ENCODE data around the gene NELFA.

Gene NELFA

DNA sequence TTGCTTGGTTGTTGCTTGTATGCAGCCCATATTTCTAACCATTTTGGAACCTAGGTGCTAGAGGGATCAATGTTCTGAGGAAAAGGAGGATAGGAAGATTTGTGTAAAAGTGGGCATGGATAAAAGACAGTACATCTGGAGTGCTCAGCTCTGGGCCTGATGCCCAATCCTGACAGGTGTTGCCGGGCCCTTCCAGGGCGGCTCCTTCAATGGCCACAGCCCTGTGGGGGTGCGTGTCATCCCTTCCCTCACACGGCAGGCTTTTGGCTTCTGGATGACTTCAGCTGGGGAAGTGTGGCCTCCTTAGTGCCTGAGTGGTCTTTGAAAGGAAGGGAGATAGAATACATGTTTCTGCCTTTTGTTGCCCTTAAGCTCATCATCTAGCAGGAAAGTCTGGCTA is 47.2 kb downstream of the NELFA start:
- no peak for DNase-seq

DNA sequence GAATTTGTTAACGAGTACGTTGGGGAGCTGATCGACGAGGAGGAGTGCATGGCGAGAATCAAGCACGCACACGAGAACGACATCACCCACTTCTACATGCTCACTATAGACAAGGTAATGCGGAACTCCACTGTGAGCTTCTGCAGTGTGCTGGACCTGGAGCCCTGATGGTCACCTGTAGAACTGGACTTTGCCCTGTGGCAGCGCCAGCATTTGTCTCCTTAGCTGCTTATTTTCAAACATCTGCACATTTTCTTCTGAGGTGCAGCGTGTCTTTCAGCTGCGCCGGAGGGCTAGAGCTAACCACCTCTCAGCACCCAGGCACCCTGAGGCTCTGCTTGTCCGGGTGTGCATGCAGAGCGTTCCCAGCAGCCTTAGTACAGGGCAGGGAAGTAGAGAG is 47.7 kb downstream of the NELFA start:
- DNase-seq: no peak

DNA sequence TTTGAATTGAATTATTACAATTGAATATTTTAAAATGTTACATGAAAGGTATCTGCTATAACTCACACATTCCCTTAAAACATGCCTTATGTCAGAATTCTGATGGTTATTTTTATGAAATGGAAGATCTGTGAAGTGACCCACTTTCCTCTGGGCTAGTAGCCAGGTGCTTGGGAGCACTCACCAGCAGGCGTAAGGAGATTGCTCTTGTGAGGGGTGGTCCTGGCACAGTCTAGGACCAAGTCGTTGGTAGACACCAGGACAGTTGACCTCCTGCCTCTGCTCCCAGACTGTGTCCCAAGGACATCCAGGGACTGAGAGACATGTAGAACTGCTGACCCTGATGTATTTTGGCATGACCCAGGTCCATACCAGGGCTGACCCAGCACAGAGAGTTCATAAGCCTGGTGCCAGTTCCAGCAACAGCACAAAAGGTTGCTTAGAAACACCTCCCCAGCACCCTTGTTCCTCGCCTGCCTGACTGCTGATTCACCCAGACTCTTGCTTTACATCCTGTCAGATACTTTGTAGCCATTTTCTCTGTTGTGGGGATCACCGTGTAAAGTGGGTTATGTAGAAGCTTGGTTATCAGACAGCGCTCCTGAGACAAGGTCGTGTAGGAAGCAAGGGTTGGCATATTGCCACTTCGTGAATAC is 48.5 kb downstream of the NELFA start:
- DNase-seq: no peak

DNA sequence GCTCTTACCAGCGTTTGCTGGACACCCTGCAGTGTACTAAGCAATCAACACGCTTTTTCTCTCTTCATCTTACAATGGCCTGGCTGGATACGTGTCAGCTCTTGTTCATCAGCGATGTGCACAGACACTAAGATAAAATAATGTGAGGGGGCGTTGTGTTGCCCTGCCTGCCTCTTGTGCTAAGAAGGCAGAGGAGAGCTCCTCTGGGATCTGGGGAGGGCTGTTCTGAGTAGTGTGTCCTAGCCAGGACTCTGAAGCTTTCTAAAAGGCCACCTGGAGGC is 49.7 kb downstream of the NELFA start:
- DNase-seq: no peak

DNA sequence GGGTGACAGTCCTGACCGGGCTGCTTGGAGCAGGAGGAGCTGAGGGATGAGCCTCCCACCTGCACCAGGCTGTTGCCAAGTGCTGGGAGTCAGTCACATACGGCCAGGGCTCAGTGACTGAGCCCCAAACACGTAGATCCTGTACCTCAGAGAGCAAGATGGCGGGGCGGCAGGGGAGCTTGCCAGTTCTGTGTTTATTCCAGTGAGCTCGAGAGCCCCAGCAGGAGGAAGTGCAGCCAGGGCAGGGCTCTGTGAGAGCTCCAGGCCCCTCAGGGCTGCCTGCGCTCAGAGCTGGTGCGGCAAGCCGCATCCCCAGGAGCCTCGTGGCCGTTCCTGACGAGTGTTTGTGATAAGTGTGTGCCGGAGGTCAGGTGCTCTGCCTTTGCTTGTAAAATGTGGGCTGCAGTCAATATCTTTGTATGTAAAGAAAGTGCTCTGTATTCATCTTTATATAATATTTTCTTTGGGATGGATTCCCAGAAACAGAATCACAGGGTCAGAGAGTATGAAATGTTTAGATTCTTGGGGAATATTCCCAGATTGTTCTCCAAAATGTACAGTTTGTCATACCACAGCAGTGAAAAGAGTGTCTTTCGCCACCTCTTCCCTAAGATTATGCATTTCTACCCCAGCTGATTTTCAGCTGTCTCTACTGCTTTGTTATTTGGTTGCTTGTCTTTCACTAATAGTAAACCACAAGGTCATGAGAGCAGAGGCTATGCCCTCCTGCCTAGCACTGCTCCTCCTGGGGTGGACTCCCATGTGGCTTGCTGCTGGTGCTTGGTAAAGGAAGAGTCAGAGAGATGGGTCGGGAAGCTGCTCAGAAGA is 50.3 kb downstream of the NELFA start:
- DNase-seq: no peak

DNA sequence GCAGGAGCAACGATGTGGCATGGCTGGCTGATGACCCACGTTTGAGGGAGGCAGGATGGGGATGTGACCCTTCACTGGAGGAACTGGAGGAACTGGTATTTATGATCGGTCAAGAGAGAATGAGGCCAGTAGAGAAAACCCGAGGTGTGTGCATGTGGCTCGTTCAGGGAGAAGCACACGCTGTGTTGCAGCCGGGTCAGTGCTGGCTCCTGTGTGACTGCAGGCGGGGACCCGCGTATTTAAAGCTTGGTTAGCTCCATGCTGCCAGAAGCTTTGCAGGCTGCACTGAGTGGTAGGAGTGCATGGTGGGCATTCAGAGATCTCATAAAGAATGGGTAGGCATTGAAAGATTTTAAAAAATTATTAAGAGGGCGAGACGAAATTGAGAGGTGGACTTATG is 52.1 kb downstream of the NELFA start:
- DNase-seq: no peak

DNA sequence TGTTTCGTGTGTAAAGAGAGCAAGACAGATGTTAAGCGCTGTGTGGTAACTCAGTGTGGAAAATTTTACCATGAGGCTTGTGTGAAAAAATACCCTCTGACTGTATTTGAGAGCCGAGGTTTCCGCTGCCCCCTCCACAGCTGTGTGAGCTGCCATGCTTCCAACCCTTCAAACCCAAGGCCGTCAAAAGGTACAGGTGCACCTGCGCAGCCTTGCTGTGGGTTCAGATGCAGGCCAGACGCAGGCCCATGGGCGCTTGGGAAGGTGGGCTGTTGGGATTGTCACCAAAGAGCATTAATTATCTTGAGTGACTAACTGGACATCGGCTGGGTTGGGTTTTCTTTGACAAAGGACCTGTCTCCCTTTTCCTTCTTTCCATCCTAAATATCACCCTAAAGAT is 55.4 kb downstream of the NELFA start:
- DNase-seq: no peak

DNA sequence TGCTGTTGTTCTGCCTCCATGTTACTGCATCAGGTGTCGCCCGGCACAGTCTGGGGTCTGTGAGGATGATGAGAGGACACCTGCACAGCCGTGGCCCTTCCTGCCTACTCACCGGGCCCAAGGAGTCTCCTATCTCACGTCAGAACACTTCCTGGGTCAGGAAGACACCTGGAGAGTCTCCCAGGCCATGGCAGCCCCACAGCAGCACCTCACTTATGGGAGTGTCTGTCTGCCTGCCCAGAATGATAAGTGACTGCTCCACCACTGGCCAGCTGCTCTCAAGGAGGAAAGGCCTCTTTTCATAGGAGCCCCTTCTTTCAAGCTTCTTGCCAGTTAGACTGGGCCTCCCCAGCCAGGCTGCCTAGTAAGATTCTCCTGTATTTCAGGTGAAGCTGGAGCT is 56.1 kb downstream of the NELFA start:
- no peak for DNase-seq

DNA sequence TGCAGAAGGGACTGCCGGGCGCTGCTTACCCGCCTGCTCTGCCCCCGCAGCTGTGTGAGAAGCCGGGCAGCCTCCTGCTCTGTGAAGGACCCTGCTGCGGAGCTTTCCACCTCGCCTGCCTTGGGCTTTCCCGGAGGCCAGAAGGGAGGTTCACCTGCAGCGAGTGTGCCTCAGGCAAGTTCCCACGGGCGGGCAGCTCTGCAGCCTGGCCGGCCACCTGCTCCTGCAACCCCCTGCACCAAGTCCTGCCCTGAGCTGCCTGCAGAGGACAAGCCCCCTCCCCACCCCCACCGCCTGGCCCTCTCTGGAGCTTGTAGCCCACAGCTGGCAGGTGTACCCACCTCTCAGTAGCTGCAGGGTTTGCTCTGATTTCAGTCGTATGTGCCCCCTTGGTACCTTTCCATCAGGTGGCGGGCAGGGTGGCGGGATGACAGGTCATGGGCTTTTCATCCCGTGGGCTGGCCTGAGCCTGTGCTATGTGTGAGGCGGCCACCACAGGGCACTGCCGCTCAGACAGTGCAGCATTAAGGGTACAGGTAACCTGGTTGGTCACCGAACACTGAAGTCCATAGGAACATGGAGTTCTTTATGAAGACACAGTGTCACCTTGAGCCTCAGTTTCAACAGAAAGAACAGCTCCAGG is 56.6 kb downstream of the NELFA start:
- DNase-seq: no peak

DNA sequence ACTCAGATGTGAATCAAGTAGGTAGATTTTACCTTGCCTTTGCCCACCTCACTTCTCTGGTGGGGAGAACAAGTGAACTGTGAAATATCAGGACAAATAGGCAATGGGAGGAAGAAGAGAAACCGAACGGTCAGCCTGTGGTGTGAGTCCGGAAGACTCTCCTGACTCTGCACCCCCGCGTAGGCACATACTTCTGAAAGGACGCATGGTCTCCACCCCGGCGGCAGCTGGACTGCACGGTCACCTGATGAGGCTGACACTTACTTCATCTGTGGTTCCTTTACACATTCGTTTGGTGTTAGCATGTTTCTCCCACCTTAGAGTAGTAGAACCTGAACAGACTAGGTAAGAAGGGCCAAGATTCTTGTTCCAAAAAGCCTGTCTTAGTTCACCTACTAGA is 58.4 kb downstream of the NELFA start:
- no peak for DNase-seq

DNA sequence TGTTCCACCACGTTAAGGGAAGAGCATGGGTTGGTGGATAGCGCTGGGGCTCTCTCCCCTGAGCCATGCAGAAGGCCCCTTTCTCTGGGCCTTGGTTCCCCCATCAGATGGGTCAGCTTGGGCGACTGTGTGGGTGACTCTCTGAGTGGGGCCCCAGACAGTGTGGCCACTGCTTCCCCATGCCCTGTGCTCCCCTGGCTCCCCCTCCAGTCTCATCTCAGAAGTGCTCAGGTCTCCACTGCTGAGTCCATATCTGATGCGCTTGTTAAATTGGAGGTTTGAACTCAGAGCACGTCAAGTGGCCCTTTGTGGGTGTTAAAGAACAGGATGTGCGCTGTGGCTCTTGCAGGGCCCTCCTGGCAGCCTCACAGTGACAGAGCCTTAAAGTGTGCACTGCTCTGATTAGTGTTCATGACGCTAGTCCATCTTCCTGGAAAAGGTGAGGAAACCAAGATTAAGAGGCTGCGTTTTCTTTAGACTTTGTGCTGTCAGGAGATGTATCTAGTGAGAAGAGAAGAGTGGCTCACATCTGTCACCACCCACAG is 59.8 kb downstream of the NELFA start:
- no peak for DNase-seq

DNA sequence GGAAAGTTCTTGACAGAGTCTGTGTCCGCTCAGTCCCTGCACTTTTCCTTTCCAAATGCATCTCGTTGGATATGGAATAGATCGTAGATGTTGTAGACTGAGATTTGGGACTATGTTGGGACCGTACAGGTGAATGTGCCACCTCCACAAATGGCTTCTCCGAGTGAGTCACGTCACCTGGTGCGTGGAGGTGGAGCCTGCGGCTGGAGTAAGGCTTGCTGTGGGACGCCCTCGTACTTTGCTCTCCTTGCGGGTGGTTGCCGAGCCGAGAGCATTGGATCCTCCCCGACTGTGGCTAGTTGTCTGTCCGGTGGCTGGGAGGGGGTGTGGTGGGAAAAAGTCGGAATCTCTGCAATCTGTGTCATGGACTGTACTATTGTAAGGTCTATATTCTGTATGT is 60.5 kb downstream of the NELFA start:
- DNase-seq: no peak

DNA sequence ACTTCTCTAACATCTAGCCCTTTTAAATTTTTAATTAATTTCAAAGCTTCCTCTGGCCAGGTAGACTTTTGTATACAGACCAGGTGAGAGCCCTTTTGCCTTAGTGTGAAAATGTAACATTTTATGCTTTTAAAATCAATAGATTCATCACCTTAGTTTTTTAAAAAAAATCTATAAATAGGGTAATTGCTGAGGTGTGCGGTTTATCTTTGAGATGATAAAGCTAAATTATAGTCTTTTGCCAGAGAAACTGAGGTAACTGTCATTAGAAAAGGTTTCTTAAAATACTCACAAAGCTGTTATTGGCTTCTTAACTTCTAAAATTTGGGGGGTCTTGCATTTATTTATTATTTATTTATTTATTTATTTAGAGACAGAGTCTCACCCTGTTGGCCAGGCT is 62.9 kb downstream of the NELFA start:
- no peak for DNase-seq

DNA sequence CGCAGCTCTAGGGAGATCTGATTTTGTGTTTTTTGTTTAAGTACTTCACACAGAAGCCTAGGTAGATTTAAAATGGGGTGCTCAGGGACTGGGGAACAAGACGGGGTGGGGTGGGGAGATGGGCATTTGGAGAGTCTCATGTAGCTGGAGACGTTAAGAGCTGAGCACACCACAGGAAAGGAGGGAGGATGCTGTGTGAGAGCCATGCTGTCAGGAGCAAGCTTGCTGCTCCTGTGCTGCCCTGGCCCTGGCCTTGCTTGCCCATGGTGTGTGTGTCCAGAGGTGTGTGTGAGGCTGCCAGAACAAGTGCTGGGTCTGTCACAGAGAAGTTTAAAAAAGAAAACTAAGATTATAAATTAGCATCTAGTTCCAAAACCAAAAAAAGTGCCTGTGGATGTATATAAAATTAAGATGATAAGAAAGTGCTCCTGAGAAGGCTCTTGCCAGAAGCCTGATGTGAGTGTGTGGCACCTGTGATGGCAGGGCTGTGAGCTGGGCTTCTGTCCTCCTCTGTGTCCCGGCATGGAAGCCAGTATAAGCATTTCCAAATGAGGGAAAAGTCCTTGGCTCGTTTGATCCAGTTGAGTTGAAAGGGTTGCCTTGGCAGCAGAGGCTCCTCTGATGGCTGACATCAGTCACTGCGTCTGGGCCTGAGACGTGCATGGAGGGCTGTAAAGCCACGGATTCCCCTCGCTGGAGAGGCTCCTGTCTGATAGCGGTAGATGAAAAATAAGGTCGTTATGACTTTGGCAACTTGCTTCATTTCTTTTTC is 63.5 kb downstream of the NELFA start:
- no peak for DNase-seq

DNA sequence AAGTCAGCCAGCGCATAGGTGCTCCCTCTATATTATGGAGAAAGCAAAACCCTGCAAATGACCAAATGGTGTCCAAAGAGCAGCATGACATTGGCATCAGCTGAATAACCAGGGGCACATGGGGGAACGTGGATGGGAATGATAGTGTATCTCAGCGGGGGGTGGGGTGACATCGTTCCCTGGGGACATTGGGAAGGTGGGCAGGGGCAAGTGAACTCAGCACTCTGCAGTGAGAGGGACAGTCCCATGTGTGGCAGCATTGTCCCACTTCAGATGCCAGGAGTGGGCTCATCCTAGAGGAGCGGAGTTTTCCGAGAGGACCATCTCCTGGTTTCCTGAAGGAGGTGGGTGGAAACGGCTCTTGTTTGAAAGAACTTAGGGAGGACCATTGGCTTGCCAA is 64.8 kb downstream of the NELFA start:
- no peak for DNase-seq

DNA sequence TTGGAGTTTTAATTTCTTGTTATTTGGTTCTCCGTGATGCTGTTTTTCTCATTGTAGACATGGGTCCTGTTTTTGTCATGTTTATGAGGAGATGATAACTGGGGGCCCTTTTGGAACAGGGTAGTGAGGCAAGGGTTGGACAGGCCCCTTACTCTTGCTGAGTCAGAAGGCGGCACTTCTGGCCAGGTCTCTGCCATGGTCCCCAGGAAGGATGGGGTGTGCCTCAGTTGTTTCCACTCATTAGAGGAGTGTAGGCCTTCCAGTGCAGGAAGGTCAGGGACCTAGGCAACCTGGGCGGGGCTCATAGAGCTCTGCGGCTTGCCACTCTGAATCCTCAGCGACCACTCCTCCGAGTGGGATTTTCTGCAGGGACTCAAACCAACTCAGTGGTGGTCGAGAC is 68.2 kb downstream of the NELFA start:
- no peak for DNase-seq

DNA sequence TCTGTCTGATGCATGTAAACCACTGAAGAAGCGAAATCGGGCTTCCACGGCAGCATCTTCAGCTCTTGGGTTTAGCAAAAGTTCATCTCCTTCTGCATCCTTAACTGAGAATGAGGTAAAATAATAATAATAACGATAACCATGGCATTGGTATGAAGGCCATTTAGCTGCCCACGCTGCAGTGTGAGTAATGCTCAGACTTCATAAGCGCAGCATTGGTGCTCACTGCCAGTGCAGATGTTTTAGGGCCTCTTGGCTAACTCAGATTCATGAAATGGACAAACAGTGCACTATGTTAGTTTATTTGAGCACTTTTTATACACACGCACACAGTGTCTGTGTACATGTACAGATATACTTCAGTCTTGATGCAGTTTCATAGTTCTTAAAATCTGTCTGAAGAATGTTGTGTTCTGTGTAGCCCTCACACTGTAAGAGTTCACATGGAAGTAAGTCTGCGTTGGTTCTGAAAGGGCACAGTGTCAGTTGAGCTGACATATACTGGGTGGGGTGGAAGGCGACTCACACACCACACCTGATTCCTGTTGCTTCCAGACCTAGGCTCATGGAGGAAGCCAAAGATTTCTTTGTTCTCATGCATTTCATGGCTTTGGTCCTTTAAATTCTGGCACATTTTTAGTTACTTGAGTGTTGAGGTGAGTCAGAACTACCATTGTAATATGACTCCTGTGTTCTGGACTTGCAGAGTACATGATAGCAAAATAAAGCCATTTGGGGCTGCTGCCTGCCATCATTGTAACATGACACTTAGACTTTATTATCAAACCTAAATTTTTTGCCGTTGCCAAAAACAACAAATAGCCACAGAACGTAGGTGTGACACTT is 68.9 kb downstream of the NELFA start:
- DNase-seq: no peak

DNA sequence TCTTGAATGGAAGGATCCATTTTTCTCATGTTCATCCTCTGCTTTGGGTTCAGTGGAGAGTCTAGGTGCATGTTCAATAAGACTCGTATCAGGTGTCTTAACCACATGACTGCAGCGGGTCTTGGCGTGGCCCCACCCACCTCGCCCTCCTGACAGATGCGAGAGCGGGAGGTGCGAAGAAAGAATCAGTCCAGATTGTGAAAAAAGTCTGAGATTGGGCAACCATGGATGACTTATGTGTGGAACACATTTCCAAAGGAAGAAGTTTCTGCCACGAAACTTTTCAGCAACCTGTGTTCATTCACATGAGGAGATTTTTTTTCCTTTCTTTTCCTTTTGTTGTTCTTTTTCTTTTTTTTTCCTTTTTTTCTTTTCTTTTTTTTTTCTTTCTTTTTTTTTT is 70.7 kb downstream of the NELFA start:
- no peak for DNase-seq

DNA sequence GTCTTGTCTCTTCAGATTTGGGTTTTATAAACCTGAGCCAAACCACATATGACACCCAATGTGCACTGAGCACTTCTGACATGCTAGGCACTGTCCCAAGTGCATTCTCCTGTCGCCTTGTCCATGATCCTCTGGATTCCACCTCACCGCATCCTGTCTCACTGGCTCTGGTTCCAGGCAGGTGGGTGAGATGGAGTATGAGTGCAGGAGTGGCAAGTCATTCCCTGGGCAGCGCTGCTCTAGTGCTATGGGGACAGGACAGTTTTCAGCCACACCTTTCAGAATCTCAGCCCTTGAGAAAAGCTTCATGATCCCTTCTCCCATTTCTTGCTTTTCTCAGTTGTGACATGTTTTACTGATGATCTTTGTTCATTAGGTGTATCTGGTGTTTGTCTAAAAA is 71.2 kb downstream of the NELFA start:
- no peak for DNase-seq

DNA sequence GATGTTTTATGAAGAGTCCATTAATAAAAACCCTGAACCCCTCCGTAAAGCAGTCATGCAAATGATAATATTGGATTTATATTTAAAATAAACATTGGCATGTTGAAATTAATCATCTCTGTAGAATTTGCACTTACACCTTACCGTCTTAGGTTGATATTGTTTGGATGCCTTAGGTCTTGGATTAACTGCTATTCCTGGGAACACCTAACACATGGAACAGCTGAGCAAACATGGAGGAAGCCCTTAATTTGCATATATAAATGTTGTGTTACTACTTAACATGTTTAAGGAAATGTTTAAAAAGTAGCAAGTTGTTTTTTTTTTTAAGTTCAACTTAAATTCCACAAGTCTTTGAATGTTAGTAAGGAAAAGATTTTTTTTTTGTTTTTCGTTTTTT is 75.1 kb downstream of the NELFA start:
- DNase-seq: no peak

DNA sequence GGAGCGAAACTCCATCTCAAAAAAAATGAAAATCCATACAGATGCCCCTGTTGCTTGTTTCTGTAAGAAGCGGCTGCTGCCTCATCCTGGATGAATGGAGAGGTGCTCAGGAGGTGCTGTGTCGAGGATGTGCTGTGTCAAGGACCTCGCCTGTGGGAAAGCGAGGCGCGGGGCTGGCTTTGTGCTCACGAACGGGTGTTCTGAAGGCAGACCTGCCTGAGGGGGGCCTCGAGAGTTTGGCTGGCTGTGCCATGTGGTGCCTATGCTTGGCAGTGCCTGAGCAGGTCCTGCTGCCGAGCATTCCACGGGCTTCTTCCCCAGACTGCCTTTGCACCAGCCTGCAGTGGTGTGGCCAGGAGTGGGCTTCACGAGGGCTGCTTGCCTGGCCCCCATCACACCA is 76.0 kb downstream of the NELFA start:
- DNase-seq: no peak
